H9 (cell line): Measurements from ENCODE around the gene STARD10. TPM values are rescaled to one million over a fixed set of nuclear protein-coding genes. Genes with fewer than 3 reads are reported as not detected.

ENCODE experiments used
- DNase-seq: peaks from one replicate; pipeline ENCODE4 v3.0.0-alpha.2; 2017
- H2AFZ ChIP-seq: one replicate; pipeline ENCODE4 v1.6.1; 2013; ENCODE audit warnings: mild to moderate bottlenecking, low read length, control low read depth, moderate library complexity
- H2AK5ac ChIP-seq: 2 replicates; pipeline ENCODE4 v1.6.1; 2013; ENCODE audit warnings: low read length, control low read depth, mixed read lengths; ENCODE audit not compliant: insufficient read length
- H2BK120ac ChIP-seq: one replicate; pipeline ENCODE4 v1.6.1; 2013; ENCODE audit warnings: low read depth, mild to moderate bottlenecking, low read length, control low read depth, inconsistent platforms; ENCODE audit not compliant: poor library complexity, severe bottlenecking
- H2BK12ac ChIP-seq: 2 replicates; pipeline ENCODE4 v1.6.1; 2013; ENCODE audit warnings: low read length, control low read depth, mixed read lengths, low read depth; ENCODE audit not compliant: insufficient read length
- H2BK15ac ChIP-seq: 2 replicates; pipeline ENCODE4 v1.6.1; 2013; ENCODE audit warnings: low read depth, low read length, control low read depth
- H2BK20ac ChIP-seq: one replicate; pipeline ENCODE4 v1.6.1; 2013; ENCODE audit warnings: low read depth, mild to moderate bottlenecking, low read length, control low read depth, inconsistent platforms; ENCODE audit not compliant: poor library complexity, severe bottlenecking
- H2BK5ac ChIP-seq: 2 replicates; pipeline ENCODE4 v1.6.1; 2013; ENCODE audit warnings: low read length, control low read depth, mixed read lengths; ENCODE audit not compliant: insufficient read length
- H3K14ac ChIP-seq: 2 replicates; pipeline ENCODE4 v1.6.1; 2013; ENCODE audit warnings: low read length, control low read depth; ENCODE audit not compliant: insufficient read depth
- H3K18ac ChIP-seq: 2 replicates; pipeline ENCODE4 v1.6.1; 2013; ENCODE audit warnings: low read depth, mild to moderate bottlenecking, mixed read lengths, low read length, control low read depth; ENCODE audit not compliant: insufficient read length
- H3K23ac ChIP-seq: 2 replicates; pipeline ENCODE4 v1.6.1; 2013; ENCODE audit warnings: low read length, control low read depth, mixed read lengths, low read depth; ENCODE audit not compliant: insufficient read length
- H3K23me2 ChIP-seq: 2 replicates; pipeline ENCODE4 v1.6.1; 2013; ENCODE audit warnings: low read depth, mild to moderate bottlenecking, mixed read lengths, low read length, control low read depth; ENCODE audit not compliant: insufficient read length, poor library complexity, severe bottlenecking
- H3K27ac ChIP-seq: 2 replicates; pipeline ENCODE4 v1.5.1; 2013; ENCODE audit warnings: low read length, control low read depth, mixed read lengths, low read depth; ENCODE audit not compliant: insufficient read length
- H3K27me3 ChIP-seq: 2 replicates; pipeline ENCODE4 v1.6.1; 2013; ENCODE audit warnings: low read length, control low read depth, inconsistent platforms; ENCODE audit not compliant: insufficient read depth
- H3K4ac ChIP-seq: 2 replicates; pipeline ENCODE4 v1.6.1; 2013; ENCODE audit warnings: low read depth, mild to moderate bottlenecking, control low read depth, inconsistent platforms, low read length, moderate library complexity
- H3K4me1 ChIP-seq: 2 replicates; pipeline ENCODE4 v1.6.1; 2013; ENCODE audit warnings: low read length, control low read depth, inconsistent platforms; ENCODE audit not compliant: insufficient read depth
- H3K4me2 ChIP-seq: 2 replicates; pipeline ENCODE4 v1.6.1; 2013; ENCODE audit warnings: low read length, control low read depth, mixed read lengths; ENCODE audit not compliant: insufficient read length, insufficient read depth
- H3K56ac ChIP-seq: 2 replicates; pipeline ENCODE4 v1.6.1; 2013; ENCODE audit warnings: low read depth, mild to moderate bottlenecking, mixed read lengths, low read length, control low read depth; ENCODE audit not compliant: insufficient read length
- H3K79me1 ChIP-seq: 2 replicates; pipeline ENCODE4 v1.6.1; 2013; ENCODE audit warnings: low read depth, mild to moderate bottlenecking, moderate library complexity, low read length, control low read depth, inconsistent platforms; ENCODE audit not compliant: insufficient read depth, poor library complexity, severe bottlenecking
- H3K79me2 ChIP-seq: 2 replicates; pipeline ENCODE4 v1.6.1; 2013; ENCODE audit warnings: low read length, control low read depth, inconsistent platforms; ENCODE audit not compliant: insufficient read depth
- H3K9ac ChIP-seq: 2 replicates; pipeline ENCODE4 v1.6.1; 2013; ENCODE audit warnings: low read length, control low read depth, mixed read lengths; ENCODE audit not compliant: insufficient read length; ENCODE audit errors: extremely low read depth
- H3K9me3 ChIP-seq: one replicate; pipeline ENCODE4 v1.6.1; 2013; ENCODE audit warnings: low read depth, low read length, inconsistent platforms; ENCODE audit not compliant: control insufficient read depth
- H3T11ph ChIP-seq: one replicate; pipeline ENCODE4 v1.6.1; 2013; ENCODE audit warnings: mild to moderate bottlenecking, low read length, control low read depth, inconsistent platforms
- H4K20me1 ChIP-seq: one replicate; pipeline ENCODE4 v1.6.1; 2013; ENCODE audit not compliant: control insufficient read depth, insufficient read length, insufficient read depth
- H4K5ac ChIP-seq: 2 replicates; pipeline ENCODE4 v1.6.1; 2013; ENCODE audit warnings: low read depth, mild to moderate bottlenecking, mixed read lengths, low read length, control low read depth; ENCODE audit not compliant: insufficient read length
- H4K8ac ChIP-seq: replicated peaks from 2 replicates; pipeline ENCODE4 v1.6.1; 2013; ENCODE audit warnings: low read length, control low read depth, mixed read lengths, low read depth; ENCODE audit not compliant: insufficient read length
- H4K91ac ChIP-seq: 2 replicates; pipeline ENCODE4 v1.6.1; 2013; ENCODE audit warnings: low read depth, mild to moderate bottlenecking, moderate library complexity, mixed read lengths, low read length, control low read depth; ENCODE audit not compliant: insufficient read length
- H3K27ac Mint-ChIP-seq, 3 experiments: 2 replicates in 2 of 3; 3 replicates in 1 of 3; pipeline ENCODE4 v1.8.0; 2020 to 2021; ENCODE audit warnings: mixed read lengths in 3 of 3, mild to moderate bottlenecking in 1 of 3, moderate library complexity in 1 of 3
- H3K27me3 Mint-ChIP-seq: 2 replicates; pipeline ENCODE4 v1.8.0; 2021; ENCODE audit warnings: low read depth, mild to moderate bottlenecking, moderate library complexity, mixed read lengths
- H3K36me3 Mint-ChIP-seq, 3 experiments: 2 replicates in 2 of 3; 3 replicates in 1 of 3; pipeline ENCODE4 v1.8.0; 2020 to 2021; ENCODE audit warnings: low read depth in 3 of 3, mixed read lengths in 3 of 3; ENCODE audit not compliant: insufficient read depth in 1 of 3
- H3K4me1 Mint-ChIP-seq, 2 experiments: 2 replicates each; pipeline ENCODE4 v1.8.0; 2020; ENCODE audit warnings: mixed read lengths in 2 of 2
- H3K4me3 Mint-ChIP-seq, 2 experiments: 2 replicates in 1 of 2; 3 replicates in 1 of 2; pipeline ENCODE4 v1.8.0; 2020 to 2021; ENCODE audit warnings: mild to moderate bottlenecking in 2 of 2, mixed read lengths in 2 of 2, moderate library complexity in 1 of 2
- H3K9me3 Mint-ChIP-seq, 2 experiments: 2 replicates in 1 of 2; 3 replicates in 1 of 2; pipeline ENCODE4 v1.8.0; 2020; ENCODE audit warnings: mild to moderate bottlenecking in 2 of 2, mixed read lengths in 2 of 2, moderate library complexity in 1 of 2
- CTCF ChIP-seq: fragments of 200-600 bp; sonication (generic); conservative IDR thresholded peaks from 3 replicates; pipeline ENCODE4 v1.8.0; 2021; ENCODE audit warnings: antibody characterized with exemption, mild to moderate bottlenecking
- WGBS: extraction: QIAGEN DNeasy Blood & Tissue Kit; methylation state at CpG from one replicate; pipeline ENCODE4 v1.1.7; 2013; ENCODE audit warnings: missing lambda C conversion rate, low lambda C conversion rate, mixed read lengths; ENCODE audit not compliant: insufficient read length; ENCODE audit errors: extremely low coverage; 5-methylcytosine and 5-hydroxymethylcytosine counted together
- total RNA-seq: library from RNA; stranded (reverse); gene quantifications from 2 replicates; pipeline ENCODE4 v1.2.1, GENCODE V29; 2021

STARD10 gene
- total RNA-seq, 1 experiment from 2014 or later: 24.4 TPM

- H3K79me2 ChIP-seq: no peaks in the 10 kb centered on the region
- H4K20me1 ChIP-seq: no peaks in the 10 kb centered on the region
- H3K36me3 Mint-ChIP-seq: peaks cover 0 to 5% (median 5%) of the 10 kb centered on the region in 3 experiments; a peak in 3 of 7 replicates
- H3K23ac ChIP-seq: no peak overlapping the region
- no peak overlapping the region for H2AFZ ChIP-seq
- no peaks in the 10 kb centered on the region for H3K79me1 ChIP-seq
- no peaks in the 10 kb centered on the region; the same call in 1 of the 2 replicates for H3K27me3 ChIP-seq
- no peak overlapping the region for H2BK12ac ChIP-seq
- H3K56ac ChIP-seq: no peak overlapping the region
- no peaks in the 10 kb centered on the region for H3K9me3 ChIP-seq
- no peak overlapping the region for H3T11ph ChIP-seq
- H3K4ac ChIP-seq: no peak overlapping the region
- no peak for DNase-seq
- H3K14ac ChIP-seq: no peak overlapping the region
- no peak overlapping the region for H2BK5ac ChIP-seq
- H3K27me3 Mint-ChIP-seq: peaks cover 23% of the 10 kb centered on the region
- no peak overlapping the region for H2BK15ac ChIP-seq
- H2BK20ac ChIP-seq: no peak overlapping the region
- no peak overlapping the region for H3K18ac ChIP-seq
- no peak overlapping the region for H3K27ac ChIP-seq
- peak overlapping the region in 1 of 3 experiments; percentile 25; a peak in 2 of 7 replicates for H3K27ac Mint-ChIP-seq
- H3K4me2 ChIP-seq: no peak overlapping the region
- TF ChIP-seq CTCF: no peak
- no peak overlapping the region for H3K4me3 Mint-ChIP-seq
- no peak overlapping the region for H2BK120ac ChIP-seq
- H4K5ac ChIP-seq: no peak overlapping the region
- no peak overlapping the region for H3K9ac ChIP-seq
- no peak overlapping the region for H2AK5ac ChIP-seq
- no peak overlapping the region for H4K91ac ChIP-seq
- no CpG with 5 or more reads among the region's 15 CpGs for WGBS
- peaks cover 6 to 12% of the 10 kb centered on the region in 2 experiments for H3K4me1 Mint-ChIP-seq
- H3K9me3 Mint-ChIP-seq: no peaks in the 10 kb centered on the region; a peak in 1 of 5 replicates
- H3K23me2 ChIP-seq: peaks cover 13% of the 10 kb centered on the region
- peaks cover 2% of the 10 kb centered on the region; the same call in 1 of the 2 replicates for H3K4me1 ChIP-seq
- H4K8ac ChIP-seq: no peak overlapping the region
Observed at GRCh38 chr11:72824811-72825505, 31.1 kb upstream of the STARD10 start.
